Epidermal melanocyte (primary cell): ENCODE results near the gene ESM1.
"Not testable (repeated sequence)": the region's sequence is repeated elsewhere in the genome, so short reads cannot be mapped to it uniquely, and the experiment has no call there.

Source experiments
- DNase-seq: peaks from one replicate; pipeline ENCODE4 v3.0.0; 2011; ENCODE audit warnings: low spot score; ENCODE audit not compliant: insufficient read length

The ESM1 gene

GRCh38 chr5:54985301-54986268 lies at the start of gene ESM1:
ESM1 (minus strand) TSS chr5:54985593; CDS start chr5:54985517, 76 bp downstream.
- DNase-seq: no peak

GRCh38 chr5:55033568-55033967 lies 48.2 kb upstream of the ESM1 start:
- DNase-seq: no peak

DNA sequence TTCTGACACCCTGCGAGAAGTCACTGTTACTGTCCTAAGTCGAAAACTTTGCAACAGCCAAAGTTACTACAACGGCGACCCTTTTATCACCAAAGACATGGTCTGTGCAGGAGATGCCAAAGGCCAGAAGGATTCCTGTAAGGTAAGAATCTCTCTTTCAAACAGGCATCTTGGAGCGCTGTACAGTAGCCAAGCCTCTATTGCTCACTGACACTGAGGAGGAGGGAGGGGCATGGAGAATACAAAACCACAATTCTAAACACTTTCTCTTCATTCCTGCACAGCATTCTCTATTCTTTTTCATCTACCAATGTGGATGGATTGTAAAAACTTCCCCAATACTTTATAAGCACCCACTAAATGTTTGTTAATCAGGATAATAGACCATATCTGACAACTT lies 46.1 kb upstream of the ESM1 start:
- DNase-seq: no peak

GRCh38 chr5:55030676-55031369 lies 45.4 kb upstream of the ESM1 start:
- DNase-seq: no peak

- no peak for DNase-seq
Observed at GRCh38 chr5:55030220-55030619, 44.8 kb upstream of the ESM1 start.

DNA sequence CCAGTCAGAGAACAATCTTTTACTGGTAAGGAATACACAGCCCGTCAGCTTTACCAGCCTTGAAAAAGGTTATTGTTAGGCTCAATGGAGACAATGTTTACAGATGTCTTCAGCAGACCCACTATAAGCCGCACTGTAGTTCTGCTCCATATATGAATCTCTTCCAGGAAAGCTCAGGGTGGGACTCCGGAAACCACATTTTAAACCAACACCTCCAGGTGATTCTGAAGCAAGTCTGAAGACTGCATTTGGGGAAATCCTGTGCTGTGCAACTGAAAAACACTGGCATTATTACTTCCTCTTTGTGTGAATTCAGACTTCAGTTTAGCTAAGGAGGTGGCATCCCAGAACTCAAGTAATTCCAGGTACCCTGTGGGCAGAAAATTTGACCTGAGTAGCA lies 42.2 kb upstream of the ESM1 start:
- DNase-seq: no peak

DNA sequence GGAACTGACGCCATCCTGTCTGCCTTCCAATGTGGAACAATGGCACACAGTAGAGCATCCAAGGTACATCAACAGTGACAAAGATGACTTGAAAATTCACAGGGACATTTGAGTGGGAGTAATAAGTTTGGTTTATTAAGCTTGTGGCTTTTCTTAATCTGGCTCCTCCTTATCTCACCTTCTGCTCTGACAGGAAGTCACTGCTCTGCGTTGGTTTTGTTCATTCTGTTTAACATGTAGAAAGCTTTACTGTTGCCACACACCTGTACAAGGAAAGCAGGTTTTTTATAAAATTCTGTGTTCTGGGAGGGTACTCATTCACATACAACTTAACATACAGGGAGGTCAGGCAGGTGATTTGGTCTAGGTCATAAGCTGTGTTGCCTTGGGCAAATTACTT lies 37.1 kb upstream of the ESM1 start:
- no peak for DNase-seq

GRCh38 chr5:55021821-55022220 lies 36.4 kb upstream of the ESM1 start:
- DNase-seq: no peak

DNA sequence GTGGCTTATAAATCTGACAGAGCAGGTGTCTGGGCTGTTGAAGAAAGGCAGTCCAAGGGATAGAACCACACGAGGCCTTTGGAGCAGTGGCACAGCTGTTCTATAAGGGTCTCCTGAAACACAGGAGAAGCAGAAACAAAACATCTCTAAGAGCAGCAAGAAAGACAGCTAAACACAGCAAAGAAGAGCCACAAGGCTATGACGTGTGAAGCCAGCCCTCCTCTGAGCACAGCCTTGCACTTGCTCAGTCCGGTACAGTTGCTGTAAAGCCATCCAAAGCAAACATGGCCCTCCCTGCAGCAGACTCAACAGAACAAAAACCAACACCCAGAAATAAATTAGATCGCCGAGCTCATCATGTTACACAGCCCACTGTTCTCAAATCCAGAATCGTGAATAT lies 36.0 kb upstream of the ESM1 start:
- no peak for DNase-seq

DNA sequence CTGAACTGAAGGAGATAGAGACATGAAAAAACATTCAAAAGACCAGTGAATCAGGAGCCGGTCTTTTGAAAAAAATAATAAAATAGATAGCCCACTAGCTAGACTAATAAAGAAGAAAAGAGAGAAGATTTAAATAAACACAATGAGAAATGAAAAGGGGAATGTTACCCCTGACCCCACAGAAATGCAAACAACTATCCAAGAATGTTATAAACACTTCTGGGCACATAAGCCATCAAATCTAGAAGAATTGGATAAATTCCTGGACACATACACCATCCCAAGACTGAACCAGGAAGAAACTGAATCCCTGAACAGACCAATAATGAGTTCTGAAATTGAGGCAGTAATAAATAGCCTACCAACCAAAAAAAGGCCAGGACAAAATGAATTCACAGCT lies 24.8 kb upstream of the ESM1 start:
- not testable (repeated sequence) for DNase-seq

DNA sequence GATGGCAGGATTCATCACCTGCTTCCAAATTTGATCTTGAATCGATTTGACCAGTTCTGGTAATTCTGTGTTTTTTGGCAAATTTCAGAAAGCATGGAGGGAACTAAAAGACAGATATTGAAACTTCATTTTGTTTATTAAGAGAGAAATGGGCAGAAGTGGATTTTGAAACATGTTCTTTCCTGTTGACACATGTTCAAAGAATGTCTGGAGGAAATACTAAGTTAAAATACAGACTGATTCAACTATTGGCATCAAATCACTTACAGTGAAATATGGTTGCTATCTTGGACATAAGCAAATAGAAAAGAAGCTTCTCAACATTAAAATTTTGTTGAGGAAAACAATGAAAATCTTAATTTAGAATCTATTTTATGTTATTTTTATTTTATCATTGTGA lies 19.3 kb upstream of the ESM1 start:
- no peak for DNase-seq

GRCh38 chr5:55003432-55004065 lies 18.2 kb upstream of the ESM1 start:
- no peak for DNase-seq

GRCh38 chr5:55002166-55002565 lies 16.8 kb upstream of the ESM1 start:
- DNase-seq: not testable (repeated sequence)

DNA sequence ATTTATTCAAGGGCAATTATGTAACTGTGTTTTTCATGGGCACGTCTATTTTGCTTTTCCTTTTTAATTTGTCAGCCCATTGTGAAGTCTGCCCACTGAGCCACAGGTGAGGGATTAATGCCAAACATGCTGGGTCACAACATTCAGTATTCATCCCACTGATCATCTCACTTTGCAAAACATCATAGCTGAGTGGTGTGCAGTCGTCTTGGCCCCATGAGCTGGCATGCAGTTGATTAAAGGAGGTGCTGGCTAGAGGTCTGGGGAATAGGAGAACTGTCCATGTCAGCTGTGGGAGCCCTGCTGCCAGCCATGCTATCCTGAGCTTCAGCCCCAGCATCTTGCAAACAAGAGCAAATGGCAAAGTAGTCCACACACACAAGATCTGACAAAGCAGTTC lies 11.7 kb upstream of the ESM1 start:
- DNase-seq: no peak

- no peak for DNase-seq
Observed at GRCh38 chr5:54996466-54996865, 11.1 kb upstream of the ESM1 start.

GRCh38 chr5:54995168-54995567 lies 9.8 kb upstream of the ESM1 start:
- no peak for DNase-seq

GRCh38 chr5:54994628-54995027 lies 9.2 kb upstream of the ESM1 start:
- no peak for DNase-seq

DNA sequence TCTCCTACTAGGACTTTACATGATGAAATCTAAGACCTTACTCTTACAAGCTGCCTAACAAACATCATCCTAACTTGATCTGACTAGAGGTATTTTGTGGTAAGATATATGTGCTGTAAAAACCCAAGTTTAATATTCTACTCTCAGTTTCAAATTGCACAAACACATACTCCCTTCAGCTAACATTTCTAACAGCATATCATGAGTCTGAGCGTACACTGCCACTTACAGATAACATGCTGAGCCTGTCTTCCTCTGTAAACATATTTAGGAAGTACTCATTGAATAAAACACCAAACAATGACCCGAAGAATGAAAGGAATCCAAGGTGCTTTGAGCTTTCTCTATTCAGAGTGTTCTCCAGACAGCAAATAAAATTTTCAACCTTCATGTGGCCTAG lies 7.9 kb upstream of the ESM1 start:
- no peak for DNase-seq

GRCh38 chr5:54991416-54991815 lies 6.0 kb upstream of the ESM1 start:
- no peak for DNase-seq

GRCh38 chr5:54990841-54991258 lies 5.5 kb upstream of the ESM1 start:
- no peak for DNase-seq

DNA sequence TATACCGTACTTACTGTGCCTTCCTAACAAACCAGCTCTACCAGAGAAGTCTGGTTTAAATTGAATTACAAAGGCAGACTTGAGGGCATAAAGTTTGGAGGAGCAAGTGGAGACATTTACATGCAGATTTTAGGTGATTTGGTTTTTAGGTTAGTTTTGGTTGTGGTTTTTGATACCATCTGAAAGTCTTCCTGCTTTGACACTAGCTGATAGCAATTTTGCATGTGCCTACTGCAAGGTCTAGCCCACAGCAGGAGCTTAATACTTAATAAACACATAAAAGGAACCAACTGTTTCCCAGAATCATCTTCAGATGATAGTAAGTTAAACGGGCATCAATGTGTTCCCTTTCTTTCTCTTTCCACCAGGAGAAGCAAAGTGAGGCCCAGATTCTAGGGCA lies 3.4 kb upstream of the ESM1 start:
- DNase-seq: no peak

DNA sequence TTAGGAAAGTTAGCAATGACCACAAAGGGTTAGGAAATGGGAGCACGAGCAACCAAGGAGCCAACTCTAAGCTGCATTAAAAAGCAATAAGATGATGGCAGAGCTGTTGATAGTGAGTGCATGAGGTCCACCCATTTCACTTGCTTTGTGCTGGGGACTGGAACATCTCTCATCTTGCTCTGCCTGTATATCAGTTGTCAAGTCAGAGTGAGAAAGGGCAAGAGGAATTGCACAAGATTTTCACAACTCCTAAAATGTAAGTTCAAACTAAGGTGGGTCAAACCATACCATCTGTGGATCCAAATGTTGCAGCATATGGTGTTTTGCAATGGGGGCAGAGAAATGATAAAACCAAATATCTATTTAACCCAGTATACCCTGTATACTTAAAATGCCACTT lies 2.8 kb upstream of the ESM1 start:
- no peak for DNase-seq
